Naive thymus-derived CD4-positive, alpha-beta T cell (primary cell): ENCODE results near the gene MRPS2. TPM values are rescaled to one million over a fixed set of nuclear protein-coding genes. Genes with fewer than 3 reads are reported as not detected.
"Not testable (repeated sequence)": the region's sequence is repeated elsewhere in the genome, so short reads cannot be mapped to it uniquely, and the experiment has no call there.

Experiments
- ATAC-seq: fragments of 150-1000 bp; cut with Tn5 transposase; 2 replicates; pipeline ENCODE4 v1.10.0; 2021; ENCODE audit warnings: mild to moderate bottlenecking, moderate library complexity
- CTCF ChIA-PET: fragments of 350-600 bp; sonication (Branson Sonifier 250); formaldehyde crosslinking; loops from one replicate; lab custom pipeline; 2021; ENCODE audit warnings: antibody characterized with exemption; lab: Charles Lee
- POLR2A ChIA-PET: fragments of 350-600 bp; sonication (Branson Sonifier 250); formaldehyde crosslinking; loops from one replicate; lab custom pipeline; 2021; ENCODE audit warnings: antibody characterized with exemption, inconsistent platforms; lab: Charles Lee
- DNase-seq, 9 donors: peaks; one replicate each; pipeline versions ENCODE4 v3.0.0 to v3.0.0-alpha.2; 2020 to 2022; ENCODE audit warnings: mixed read lengths in 1 of 9
- H3K27ac ChIP-seq: one replicate; pipeline ENCODE4 v1.7.0; 2013; ENCODE audit warnings: mild to moderate bottlenecking, low read depth, low read length, moderate library complexity
- H3K27me3 ChIP-seq, 2 donors: one replicate each; pipeline ENCODE4 v1.7.0; 2013; ENCODE audit warnings: low read length in 2 of 2, mild to moderate bottlenecking in 2 of 2, moderate library complexity in 2 of 2; ENCODE audit not compliant: control insufficient read depth in 2 of 2, insufficient read depth in 2 of 2
- H3K36me3 ChIP-seq, 3 experiments: 1 replicate in 2 of 3; 2 replicates in 1 of 3; pipeline ENCODE4 v1.7.0; 2013; ENCODE audit warnings: low read length in 3 of 3, mild to moderate bottlenecking in 3 of 3, moderate library complexity in 1 of 3; ENCODE audit not compliant: insufficient read depth in 3 of 3, control insufficient read depth in 2 of 3
- H3K4me1 ChIP-seq, 2 donors: one replicate each; pipeline ENCODE4 v1.7.0; 2013; ENCODE audit warnings: low read length in 2 of 2, mild to moderate bottlenecking in 2 of 2, moderate library complexity in 1 of 2; ENCODE audit not compliant: control insufficient read depth in 2 of 2, insufficient read depth in 2 of 2
- H3K4me3 ChIP-seq: 2 replicates; pipeline ENCODE4 v1.7.0; 2013; ENCODE audit warnings: mild to moderate bottlenecking, low read length
- H3K9me3 ChIP-seq, 3 experiments: 1 replicate in 2 of 3; 2 replicates in 1 of 3; pipeline ENCODE4 v1.7.0; 2013; ENCODE audit warnings: low read length in 3 of 3; ENCODE audit not compliant: control insufficient read depth in 2 of 3
- H3K27ac Mint-ChIP-seq, 9 donors: one replicate each; pipeline ENCODE4 v1.8.0; 2020 to 2022; ENCODE audit warnings: mixed read lengths in 9 of 9, mild to moderate bottlenecking in 8 of 9, moderate library complexity in 5 of 9, inconsistent platforms in 2 of 9
- H3K27me3 Mint-ChIP-seq, 5 donors: one replicate each; pipeline ENCODE4 v1.8.0; 2021 to 2022; ENCODE audit warnings: mixed read lengths in 5 of 5, mild to moderate bottlenecking in 1 of 5
- H3K36me3 Mint-ChIP-seq, 5 donors: one replicate each; pipeline ENCODE4 v1.8.0; 2020 to 2022; ENCODE audit warnings: mixed read lengths in 5 of 5, mild to moderate bottlenecking in 3 of 5, inconsistent platforms in 1 of 5
- H3K4me1 Mint-ChIP-seq, 7 donors: one replicate each; pipeline ENCODE4 v1.8.0; 2020 to 2022; ENCODE audit warnings: mixed read lengths in 7 of 7, mild to moderate bottlenecking in 3 of 7, inconsistent platforms in 1 of 7
- H3K4me3 Mint-ChIP-seq, 10 donors: one replicate each; pipeline ENCODE4 v1.8.0; 2020 to 2022; ENCODE audit warnings: mild to moderate bottlenecking in 10 of 10, mixed read lengths in 10 of 10, moderate library complexity in 6 of 10, inconsistent platforms in 2 of 10
- H3K9me3 Mint-ChIP-seq, 11 donors: one replicate each; pipeline ENCODE4 v1.8.0; 2020 to 2022; ENCODE audit warnings: mixed read lengths in 11 of 11, mild to moderate bottlenecking in 4 of 11, inconsistent platforms in 1 of 11, moderate library complexity in 1 of 11
- intact Hi-C, 2 donors: fragments of 100-400 bp; cut with micrococcal nuclease; formaldehyde crosslinking; loops; one replicate each; pipeline ENCODE4 v1.15.1; 2023
- polyA plus RNA-seq, 2 donors: library from polyadenylated mRNA; unstranded; fragments of 300-500 nt; fragmentation: Illumina TruSeq; gene quantifications; one replicate each; pipeline ENCODE4 v1.2.3, GENCODE V29; 2021
- total RNA-seq, 6 experiments: library from RNA in 5 of 6; stranded (reverse) in 5 of 6; gene quantifications; 1 replicate in 5 of 6; 2 replicates in 1 of 6; pipeline ENCODE4 v1.2.3 and lab custom pipeline; 2021 to 2026

The MRPS2 gene
- total and polyA plus RNA-seq, 7 experiments from 2014 or later = 19.4 to 66.1 (median 28.8) TPM

DNA sequence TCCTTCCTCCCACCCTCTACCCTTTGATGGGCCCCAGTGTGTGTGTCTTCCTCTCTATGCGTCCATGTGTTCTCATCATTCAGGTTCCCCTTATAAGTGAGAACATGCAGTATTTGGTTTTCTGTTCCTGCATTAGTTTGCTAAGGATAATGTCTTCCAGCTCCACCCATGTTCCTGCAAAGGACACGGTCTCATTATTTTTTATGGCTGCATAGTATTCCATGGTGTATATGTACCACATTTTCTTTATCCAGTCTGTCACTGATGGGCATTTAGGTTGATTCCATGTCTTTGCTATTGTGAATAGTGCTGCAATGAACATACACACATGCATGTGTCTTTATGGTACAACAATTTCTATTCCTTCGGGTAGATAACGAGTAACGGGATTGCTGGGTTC, 42.0 kb upstream of the MRPS2 start:
- H3K36me3 Mint-ChIP-seq, H3K9me3 Mint-ChIP-seq, H3K4me3 Mint-ChIP-seq, H3K4me1 ChIP-seq, intact Hi-C loops, CTCF ChIA-PET, H3K9me3 ChIP-seq, H3K36me3 ChIP-seq, H3K27ac Mint-ChIP-seq, POLR2A ChIA-PET, H3K27ac ChIP-seq, ATAC-seq, H3K4me3 ChIP-seq, H3K4me1 Mint-ChIP-seq, DNase-seq, H3K27me3 ChIP-seq: not testable (repeated sequence)
- H3K27me3 Mint-ChIP-seq = peaks cover 8 to 64% (median 45%) of the 10 kb centered on the region in 5 donors

- ATAC-seq (no peak), DNase-seq (no peak)
- Histone ChIP-seq H3K36me3 (no peaks in the 10 kb centered on the region), H3K4me3 (no peak overlapping the region), H3K27ac (no peak overlapping the region), H3K27me3 (no peaks in the 10 kb centered on the region), H3K4me1 (no peaks in the 10 kb centered on the region), H3K9me3 (no peaks in the 10 kb centered on the region)
- H3K27ac Mint-ChIP-seq = no peak overlapping the region
- no peak overlapping the region for H3K4me3 Mint-ChIP-seq
- POLR2A ChIA-PET = no interaction called here
- H3K9me3 Mint-ChIP-seq = peaks cover 0 to 5% (median 2%) of the 10 kb centered on the region in 11 donors
- CTCF ChIA-PET = no interaction called here
- peaks cover 17 to 62% (median 51%) of the 10 kb centered on the region in 5 donors for H3K27me3 Mint-ChIP-seq
- peaks cover 0 to 5% (median 0%) of the 10 kb centered on the region in 5 donors for H3K36me3 Mint-ChIP-seq
- intact Hi-C loops = no loop called here
- peaks cover 0 to 2% (median 0%) of the 10 kb centered on the region in 7 donors for H3K4me1 Mint-ChIP-seq
Measured at GRCh38 chr9:135461936-135462335, 38.5 kb upstream of the MRPS2 start.

- H3K36me3 ChIP-seq = no peaks in the 10 kb centered on the region
- ATAC-seq = no peak
- DNase-seq = no peak
- H3K9me3 ChIP-seq = no peaks in the 10 kb centered on the region
- H3K4me3 ChIP-seq = no peak overlapping the region
- H3K9me3 Mint-ChIP-seq = peaks cover 0 to 6% (median 2%) of the 10 kb centered on the region in 11 donors
- no peak overlapping the region for H3K4me3 Mint-ChIP-seq
- peaks cover 0 to under 1% of the 10 kb centered on the region in 2 donors for H3K4me1 ChIP-seq
- H3K36me3 Mint-ChIP-seq = peaks cover 0 to 5% (median 0%) of the 10 kb centered on the region in 5 donors
- H3K27ac ChIP-seq = no peak overlapping the region
- ChIA-PET CTCF (no interaction called here), POLR2A (no interaction called here)
- H3K27ac Mint-ChIP-seq = no peak overlapping the region
- intact Hi-C loops = no loop called here
- no peaks in the 10 kb centered on the region for H3K27me3 ChIP-seq
- H3K27me3 Mint-ChIP-seq = peaks cover 14 to 67% (median 57%) of the 10 kb centered on the region in 5 donors
- H3K4me1 Mint-ChIP-seq = peaks cover 0 to 6% (median 0%) of the 10 kb centered on the region in 7 donors
Measured at GRCh38 chr9:135463140-135463539, 37.3 kb upstream of the MRPS2 start.

DNA sequence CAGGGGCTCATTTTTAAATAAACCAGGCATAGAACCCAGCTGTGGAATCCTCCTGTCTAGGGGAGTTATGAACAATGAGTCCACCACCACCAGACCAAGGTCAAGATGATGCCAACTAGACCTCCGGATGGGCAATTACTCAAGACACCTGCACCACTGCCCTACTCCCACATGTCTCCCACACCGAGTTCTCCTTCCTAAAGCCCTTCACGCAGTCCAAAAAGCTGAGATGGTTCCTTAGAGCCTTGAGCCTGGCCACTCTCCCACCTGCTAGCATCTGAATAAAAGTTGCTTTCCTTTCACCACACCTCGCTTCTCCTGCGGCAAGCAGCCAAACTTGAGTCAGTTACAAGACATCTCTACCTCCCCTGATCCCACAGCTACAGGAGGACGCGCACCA, 36.3 kb upstream of the MRPS2 start:
- intact Hi-C loops = no loop called here
- no peak overlapping the region for H3K27ac ChIP-seq
- H3K27me3 ChIP-seq = no peaks in the 10 kb centered on the region
- H3K36me3 ChIP-seq = no peaks in the 10 kb centered on the region
- Mint-ChIP-seq H3K4me1 (peaks cover 0 to 14% (median 0%) of the 10 kb centered on the region in 7 donors), H3K9me3 (peaks cover 0 to 4% (median 0%) of the 10 kb centered on the region in 11 donors), H3K27me3 (peaks cover 14 to 67% (median 54%) of the 10 kb centered on the region in 5 donors), H3K4me3 (no peak overlapping the region), H3K27ac (peak overlapping the region in 1 of 9 donors; percentile 40), H3K36me3 (no peaks in the 10 kb centered on the region)
- POLR2A ChIA-PET = no interaction called here
- ATAC-seq = no peak
- H3K4me3 ChIP-seq = no peak overlapping the region
- no peak for DNase-seq
- peaks cover 0 to 7% of the 10 kb centered on the region in 2 donors for H3K4me1 ChIP-seq
- H3K9me3 ChIP-seq = no peaks in the 10 kb centered on the region
- CTCF ChIA-PET = no interaction called here

GRCh38 chr9:135468854-135469521, 31.5 kb upstream of the MRPS2 start:
- H3K9me3 ChIP-seq = no peaks in the 10 kb centered on the region
- peaks cover 0 to 3% (median 0%) of the 10 kb centered on the region in 11 donors for H3K9me3 Mint-ChIP-seq
- peak overlapping the region in 1 of 10 donors; percentile 57 for H3K4me3 Mint-ChIP-seq
- ChIA-PET CTCF (no interaction called here), POLR2A (interaction anchor here (0.6 kb wide), 1 partner anchor 20 kb away, joined by 7 read pairs; no protein-coding TSS in a partner anchor)
- H3K4me1 ChIP-seq = peaks cover 0 to 10% of the 10 kb centered on the region in 2 donors
- ATAC-seq = no peak
- peaks cover 0 to 23% (median 0%) of the 10 kb centered on the region in 7 donors for H3K4me1 Mint-ChIP-seq
- intact Hi-C loops = no loop called here
- peaks cover 18 to 65% (median 45%) of the 10 kb centered on the region in 5 donors for H3K27me3 Mint-ChIP-seq
- no peaks in the 10 kb centered on the region for H3K36me3 Mint-ChIP-seq
- H3K36me3 ChIP-seq = no peaks in the 10 kb centered on the region
- DNase-seq = peak in 1 of 9 donors; percentile 62
- H3K27me3 ChIP-seq = no peaks in the 10 kb centered on the region
- no peak overlapping the region for H3K27ac ChIP-seq
- peak overlapping the region in 1 of 9 donors; percentile 82 for H3K27ac Mint-ChIP-seq
- H3K4me3 ChIP-seq = no peak overlapping the region

GRCh38 chr9:135471791-135472640, 28.5 kb upstream of the MRPS2 start:
- H3K9me3 ChIP-seq = no peaks in the 10 kb centered on the region
- Mint-ChIP-seq H3K9me3 (peaks cover 0 to 2% (median 0%) of the 10 kb centered on the region in 11 donors), H3K4me1 (peaks cover 0 to 21% (median 0%) of the 10 kb centered on the region in 7 donors), H3K27me3 (peaks cover 22 to 69% (median 38%) of the 10 kb centered on the region in 5 donors), H3K36me3 (no peaks in the 10 kb centered on the region), H3K27ac (no peak overlapping the region), H3K4me3 (no peak overlapping the region)
- no peak for DNase-seq
- ChIA-PET POLR2A (no interaction called here), CTCF (no interaction called here)
- no peaks in the 10 kb centered on the region for H3K27me3 ChIP-seq
- intact Hi-C loops = no loop called here
- ATAC-seq = no peak
- H3K4me3 ChIP-seq = no peak overlapping the region
- peaks cover 0 to 10% of the 10 kb centered on the region in 2 donors for H3K4me1 ChIP-seq
- H3K36me3 ChIP-seq = no peaks in the 10 kb centered on the region
- H3K27ac ChIP-seq = no peak overlapping the region
